GM12878 (cell line): ENCODE measurements around the gene KLK5. TPM values are rescaled to one million over a fixed set of nuclear protein-coding genes. Genes with fewer than 3 reads are reported as not detected.
A peak's percentile ranks its signal among the peaks of the same experiment; 100 is the strongest.

Experiments
- ATAC-seq: fragments of 200-7000 bp; cut with Tn5 transposase; 3 replicates; pipeline ENCODE4 v1.9.1; 2020; ENCODE audit warnings: mild to moderate bottlenecking, moderate library complexity
- BruUV-seq: library from RNA; stranded (reverse); fragments of 400-500 nt; replicated peaks from 2 replicates; lab custom pipeline; 2021; lab: Mats Ljungman, UMichigan
- CTCF ChIA-PET: fragments of 300-600 bp; sonication (Branson Sonifier 250); formaldehyde crosslinking; extraction: SDS; loops from one replicate; lab custom pipeline; 2021; ENCODE audit warnings: inconsistent platforms; lab: Yijun Ruan, JAX
- POLR2A ChIA-PET: fragments of 350-600 bp; formaldehyde crosslinking; extraction: SDS; loops from one replicate; lab custom pipeline; 2021; ENCODE audit warnings: inconsistent platforms; lab: Charles Lee
- RAD21 ChIA-PET: fragments of 300-600 bp; sonication (Branson Sonifier 250); formaldehyde crosslinking; loops from one replicate; lab custom pipeline; 2023; ENCODE audit warnings: antibody characterized with exemption; ENCODE audit not compliant: unreplicated experiment; lab: Charles Lee
- SMC1A ChIA-PET: fragments of 300-600 bp; sonication (Branson Sonifier 250); formaldehyde crosslinking; loops from one replicate; lab custom pipeline; 2023; ENCODE audit not compliant: unreplicated experiment, uncharacterized antibody; lab: Charles Lee
- DNase-seq: peaks from one replicate; pipeline ENCODE4 v3.0.0-alpha.2; 2011; ENCODE audit warnings: low read depth, low spot score
- FAIRE-seq: peaks from 3 replicates; lab custom pipeline; 2011; peaks lifted over from hg19 to GRCh38; lab: Jason Lieb, UNC
- H2AFZ ChIP-seq: 2 replicates; pipeline ENCODE4 v1.6.0; 2011; ENCODE audit warnings: low read depth, low read length, control low read depth; ENCODE audit not compliant: control insufficient read depth
- H3K27ac ChIP-seq: 2 replicates; pipeline ENCODE4 v1.5.1; 2011; ENCODE audit warnings: control low read depth; ENCODE audit not compliant: control insufficient read depth, insufficient read depth
- H3K27me3 ChIP-seq, 2 experiments: replicated peaks in 1 of 2; 2 replicates each; pipeline versions ENCODE4 v1.6.0 to v1.6.1; 2011; ENCODE audit warnings: low read length in 1 of 2; ENCODE audit not compliant: control insufficient read depth in 2 of 2, insufficient read depth in 2 of 2
- H3K36me3 ChIP-seq, 2 experiments: 2 replicates each; pipeline ENCODE4 v1.5.1; 2011; ENCODE audit warnings: low read length in 1 of 2; ENCODE audit not compliant: control insufficient read depth in 2 of 2, insufficient read depth in 2 of 2
- H3K4me1 ChIP-seq: 2 replicates; pipeline ENCODE4 v1.6.1; 2011; ENCODE audit warnings: mild to moderate bottlenecking, low read length, moderate library complexity, mixed read lengths; ENCODE audit not compliant: control insufficient read depth, insufficient read depth
- H3K4me2 ChIP-seq: 2 replicates; pipeline ENCODE4 v1.6.0; 2011; ENCODE audit warnings: control low read depth; ENCODE audit not compliant: control insufficient read depth, insufficient read depth
- H3K4me3 ChIP-seq: fragments of 200-600 bp; sonication (generic); 2 replicates; pipeline ENCODE4 v1.5.1; 2016
- H3K79me2 ChIP-seq: 2 replicates; pipeline ENCODE4 v1.6.0; 2011; ENCODE audit warnings: low read length; ENCODE audit not compliant: control insufficient read depth, insufficient read depth
- H3K9ac ChIP-seq: 2 replicates; pipeline ENCODE4 v1.8.0; 2011; ENCODE audit warnings: low read length, control low read depth, mixed read lengths; ENCODE audit not compliant: control insufficient read depth, insufficient read depth
- H3K9me3 ChIP-seq: replicated peaks from 3 replicates; pipeline ENCODE4 v1.5.1; 2011; ENCODE audit warnings: mild to moderate bottlenecking, low read length; ENCODE audit not compliant: control insufficient read depth, insufficient read depth
- H4K20me1 ChIP-seq: 2 replicates; pipeline ENCODE4 v1.6.0; 2011; ENCODE audit not compliant: control insufficient read depth, insufficient read depth
- CEBPB ChIP-seq, 2 experiments: fragments of 150-350 bp in 1 of 2; IDR thresholded peaks; 2 replicates each; pipeline ENCODE4 v1.6.1; 2012 to 2014; ENCODE audit warnings: low read depth in 2 of 2, low read length in 2 of 2, borderline replicate concordance in 1 of 2, inconsistent platforms in 1 of 2
- HDAC6 ChIP-seq: fragments of 200-600 bp; sonication (generic); IDR thresholded peaks from one replicate; pipeline ENCODE4 v1.8.0; 2017; ENCODE audit warnings: antibody characterized with exemption; ENCODE audit not compliant: unreplicated experiment
- IKZF2 ChIP-seq, 2 experiments: fragments of 450-650 bp; IDR thresholded peaks; 2 replicates each; pipeline ENCODE4 v1.6.1; 2017; ENCODE audit warnings: mild to moderate bottlenecking in 2 of 2, moderate library complexity in 2 of 2
- NR2F1 ChIP-seq: fragments of 450-650 bp; conservative IDR thresholded peaks from 2 replicates; pipeline ENCODE4 v1.6.1; 2017; ENCODE audit warnings: mild to moderate bottlenecking
- REST ChIP-seq: IDR thresholded peaks from 2 replicates; pipeline ENCODE4 v1.6.1; 2012; ENCODE audit warnings: mild to moderate bottlenecking, low read depth, low read length
- TAF1 ChIP-seq: IDR thresholded peaks from 2 replicates; pipeline ENCODE4 v1.6.1; 2011; ENCODE audit warnings: mild to moderate bottlenecking, low read depth, low read length, borderline replicate concordance
- ZBTB4 ChIP-seq: fragments of 450-650 bp; formaldehyde crosslinking; IDR thresholded peaks from 2 replicates; pipeline ENCODE4 v1.4.0; 2022; ENCODE audit warnings: mild to moderate bottlenecking, moderate library complexity
- WGBS: methylation state at CpG from one replicate; pipeline ENCODE4 v1.1.6; 2016; ENCODE audit warnings: low lambda C conversion rate; ENCODE audit not compliant: insufficient replicate concordance, insufficient coverage; ENCODE audit errors: missing lambda C conversion rate; 5-methylcytosine and 5-hydroxymethylcytosine counted together
- in situ Hi-C: fragments of 300-500 bp; cut with MboI; formaldehyde crosslinking; loops from 9 replicates; pipeline ENCODE4 v1.14.3; 2018; ENCODE audit warnings: mixed read lengths
- intact Hi-C: fragments of 100-400 bp; cut with micrococcal nuclease; formaldehyde crosslinking; loops from one replicate; pipeline ENCODE4 v1.14.2; 2022; ENCODE audit not compliant: unreplicated experiment
- polyA plus RNA-seq, 11 experiments: library from polyadenylated mRNA; depleted of rRNA in 4 of 11; unstranded in 6 of 11; stranded (reverse) in 5 of 11; fragments of >200 nt; fragmentation: Nextera tagmentation in 4 of 11; fragmentation: Illumina TruSeq in 1 of 11; extraction: Ambion mirVana in 4 of 11; extraction: Trizol in 1 of 11; gene quantifications; 1 replicate in 1 of 11; 2 replicates in 10 of 11; pipeline versions ENCODE4 v1.2.1 to v1.2.3, GENCODE V29; 2011 to 2016; ENCODE audit warnings: inconsistent platforms in 2 of 11, missing spikeins in 2 of 11, low read depth in 1 of 11
- total RNA-seq, 4 experiments: library from RNA; depleted of rRNA in 3 of 4; stranded (reverse); fragments of >200 nt in 3 of 4; fragmentation: Illumina TruSeq in 1 of 4; extraction: Trizol in 1 of 4; gene quantifications; 2 replicates each; pipeline versions ENCODE4 v1.2.1 to v1.2.3, GENCODE V29; 2013 to 2021

The KLK5 gene
- total and polyA plus RNA-seq, 10 of the 15 experiments (the other 5 are each of a cell fraction or from before 2014, with no cell fraction given) = 0.16 TPM; not detected in 9

GRCh38 chr19:50910722-50911121 lies 42.1 kb downstream of the KLK5 start:
- Histone ChIP-seq H3K9ac (no peak overlapping the region), H3K4me2 (no peak overlapping the region), H3K36me3 (no peaks in the 10 kb centered on the region), H3K79me2 (no peaks in the 10 kb centered on the region), H3K27ac (no peak overlapping the region), H3K27me3 (peaks cover 4 to 9% of the 10 kb centered on the region in 2 experiments; a peak in 3 of 4 replicates), H3K9me3 (no peaks in the 10 kb centered on the region; the same call in 2 of the 3 replicates), H4K20me1 (no peaks in the 10 kb centered on the region), H2AFZ (no peak overlapping the region), H3K4me3 (no peak overlapping the region), H3K4me1 (no peaks in the 10 kb centered on the region)
- ChIA-PET SMC1A (no interaction called here), POLR2A (no interaction called here), RAD21 (interaction anchor here (2.5 kb wide), 1 partner anchor 11 kb away, joined by 11 read pairs; no protein-coding TSS in a partner anchor), CTCF (no interaction called here)
- DNase-seq (no peak), FAIRE-seq (no peak), ATAC-seq (no peak)
- in situ Hi-C loops = no loop called here
- 16% methylated on average over 4 of the region's 4 CpGs for WGBS
- no peak for TF ChIP-seq HDAC6
- no peak for TF ChIP-seq TAF1
- TF ChIP-seq IKZF2 (IDR thresholded peaks at IDR 0.05) = no peak
- no TSS peak for BruUV-seq
- intact Hi-C loops = no loop called here

- ChIA-PET RAD21 (interaction anchor here (0.7 kb wide), 1 partner anchor 13 kb away, joined by 3 read pairs; no protein-coding TSS in a partner anchor), CTCF (interaction anchor here (0.6 to 3.6 kb wide), 2 partner anchors 12 to 82 kb away, joined by 4 to 30 read pairs; no protein-coding TSS in a partner anchor), POLR2A (no interaction called here), SMC1A (interaction anchor here (2.0 kb wide), 1 partner anchor 12 kb away, joined by 12 read pairs; no protein-coding TSS in a partner anchor)
- Histone ChIP-seq H3K4me3 (peak overlapping the region; percentile 47; the same call in 1 of the 2 replicates), H3K9me3 (no peaks in the 10 kb centered on the region; the same call in 2 of the 3 replicates), H3K27me3 (peaks cover 4 to 9% of the 10 kb centered on the region in 2 experiments; a peak in 3 of 4 replicates), H3K4me2 (peak overlapping the region; percentile 74), H2AFZ (peak overlapping the region; percentile 39; the same call in 1 of the 2 replicates), H3K9ac (no peak overlapping the region), H3K4me1 (no peaks in the 10 kb centered on the region), H4K20me1 (no peaks in the 10 kb centered on the region), H3K27ac (no peak overlapping the region), H3K79me2 (no peaks in the 10 kb centered on the region), H3K36me3 (no peaks in the 10 kb centered on the region)
- intact Hi-C loops = no loop called here
- in situ Hi-C loops = no loop called here
- DNase-seq = no peak
- BruUV-seq = no TSS peak
- FAIRE-seq = no peak
- peak; percentile 69 for ATAC-seq
- WGBS = 34% methylated on average over 30 of the region's 36 CpGs
- no peak for TF ChIP-seq CEBPB (IDR thresholded peaks at IDR 0.05; ENCODE audit: borderline replicate concordance in 1 of 2, low read depth in 2 of 2, low read length in 2 of 2)
- TF ChIP-seq REST = no peak
- no peak for TF ChIP-seq NR2F1
- TF ChIP-seq ZBTB4 (CRISPR knock-in tag) = no peak
These were observed 43.4 kb downstream of the KLK5 start for GRCh38 chr19:50909240-50910070.
